Ramos (cell line): ENCODE data around the gene TSHZ3.

Experiments
- in situ Hi-C: fragments of 300-500 bp; cut with MboI; formaldehyde crosslinking; loops from one replicate; pipeline ENCODE4 v1.14.3; 2022; ENCODE audit warnings: low sequenced_read_pairs; ENCODE audit not compliant: unreplicated experiment

The TSHZ3 gene

DNA sequence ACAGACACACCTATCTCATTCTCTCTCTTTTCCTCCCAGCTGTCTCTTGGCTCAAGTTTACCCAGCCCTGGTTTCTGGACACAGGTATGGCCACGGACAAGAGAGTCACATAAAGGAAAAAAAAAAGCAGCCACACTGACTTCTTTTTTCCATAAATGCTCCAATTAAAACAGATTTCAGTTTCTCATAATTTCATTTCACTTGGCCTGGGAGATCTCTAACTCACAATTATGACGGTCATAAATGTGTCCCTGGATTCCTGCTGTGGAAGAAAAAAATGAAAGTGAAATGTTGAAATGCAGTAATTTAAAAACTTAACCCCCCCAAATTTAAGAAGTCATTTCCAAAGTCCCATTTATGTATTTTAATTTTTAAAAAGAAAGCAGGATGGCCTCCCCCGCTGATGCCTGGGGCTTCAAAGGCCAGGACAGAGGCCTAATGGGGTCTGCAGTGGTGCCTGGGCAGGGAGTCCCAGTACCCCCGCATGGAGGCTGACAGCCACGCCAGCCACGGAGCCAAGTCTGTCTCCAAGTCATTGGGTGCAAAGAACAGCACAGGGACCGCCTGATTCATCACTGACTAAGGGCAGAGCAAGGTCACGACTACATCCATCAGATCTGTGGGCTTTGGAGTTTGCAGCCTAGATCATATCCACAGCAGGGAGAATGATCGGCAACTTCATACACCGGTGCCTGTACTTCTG is 79.7 kb downstream of the TSHZ3 start:
- in situ Hi-C loops: no loop called here

DNA sequence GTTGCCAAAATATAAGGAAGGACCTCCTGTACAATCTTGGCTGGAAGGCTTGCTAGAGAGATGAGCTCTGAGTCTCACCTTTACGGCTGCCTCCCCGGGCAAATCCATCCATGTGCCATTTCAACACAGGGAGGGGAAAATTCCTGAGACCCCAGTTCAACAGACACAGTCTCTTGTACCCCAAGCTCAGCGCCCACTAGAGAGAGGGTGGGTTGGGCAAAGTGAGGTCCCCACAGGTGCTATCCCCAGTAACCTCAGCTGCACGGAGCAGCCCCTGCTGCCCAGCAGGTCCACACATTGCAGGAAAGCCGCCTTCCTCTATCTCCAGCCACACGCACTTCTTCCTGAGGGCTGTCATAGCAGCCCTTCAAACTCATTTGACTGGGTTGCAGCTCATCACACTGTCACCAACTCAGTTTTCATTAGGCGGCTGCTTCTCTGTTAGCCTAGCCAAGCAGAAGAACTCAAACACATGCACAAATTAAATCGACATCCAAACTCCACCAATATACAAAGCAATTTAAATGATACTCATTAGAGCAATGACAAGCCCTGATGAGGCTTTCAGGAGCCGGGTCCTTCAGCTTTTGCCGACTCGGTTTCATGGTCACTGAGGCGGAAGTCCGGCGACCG is 80.4 kb downstream of the TSHZ3 start:
- in situ Hi-C loops: no loop called here

DNA sequence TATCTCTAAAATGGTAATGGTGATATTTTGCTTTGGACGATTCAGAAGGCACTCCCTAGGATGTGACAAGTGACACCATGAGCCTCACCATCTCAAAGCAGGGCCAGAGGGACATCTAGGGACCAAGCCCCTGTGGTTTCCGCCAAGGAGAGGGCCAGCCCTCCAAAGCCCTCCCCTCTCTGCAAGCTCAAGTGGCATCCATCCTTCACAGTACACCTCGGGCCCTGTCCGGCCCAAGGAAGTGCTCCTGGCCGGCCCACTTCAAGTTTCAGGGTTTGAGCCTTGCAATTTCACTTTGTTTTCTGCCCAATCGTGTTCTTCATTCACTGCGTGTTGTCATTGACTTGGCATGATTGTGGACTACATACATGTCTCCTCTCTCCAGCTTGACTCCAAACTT is 82.5 kb downstream of the TSHZ3 start:
- in situ Hi-C loops: no loop called here

DNA sequence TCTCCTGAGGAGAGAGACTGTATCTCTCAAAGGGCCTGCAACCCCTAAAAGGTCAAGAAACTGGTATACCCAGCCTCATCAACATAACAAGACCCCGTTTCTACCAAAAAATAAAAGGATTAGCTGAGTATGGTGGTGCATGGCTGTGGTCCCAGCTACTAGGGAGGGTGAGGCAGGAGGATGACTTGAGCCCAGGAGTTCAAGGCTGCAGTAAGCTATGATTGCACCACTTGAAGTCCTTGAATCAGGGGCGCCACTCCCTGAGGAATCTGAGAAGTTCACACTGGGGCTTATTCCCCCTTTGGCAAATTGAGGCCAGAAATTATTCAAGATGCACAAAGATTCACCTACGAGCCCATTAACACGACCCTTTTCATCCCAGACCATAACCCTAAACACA is 83.0 kb downstream of the TSHZ3 start:
- in situ Hi-C loops: no loop called here

DNA sequence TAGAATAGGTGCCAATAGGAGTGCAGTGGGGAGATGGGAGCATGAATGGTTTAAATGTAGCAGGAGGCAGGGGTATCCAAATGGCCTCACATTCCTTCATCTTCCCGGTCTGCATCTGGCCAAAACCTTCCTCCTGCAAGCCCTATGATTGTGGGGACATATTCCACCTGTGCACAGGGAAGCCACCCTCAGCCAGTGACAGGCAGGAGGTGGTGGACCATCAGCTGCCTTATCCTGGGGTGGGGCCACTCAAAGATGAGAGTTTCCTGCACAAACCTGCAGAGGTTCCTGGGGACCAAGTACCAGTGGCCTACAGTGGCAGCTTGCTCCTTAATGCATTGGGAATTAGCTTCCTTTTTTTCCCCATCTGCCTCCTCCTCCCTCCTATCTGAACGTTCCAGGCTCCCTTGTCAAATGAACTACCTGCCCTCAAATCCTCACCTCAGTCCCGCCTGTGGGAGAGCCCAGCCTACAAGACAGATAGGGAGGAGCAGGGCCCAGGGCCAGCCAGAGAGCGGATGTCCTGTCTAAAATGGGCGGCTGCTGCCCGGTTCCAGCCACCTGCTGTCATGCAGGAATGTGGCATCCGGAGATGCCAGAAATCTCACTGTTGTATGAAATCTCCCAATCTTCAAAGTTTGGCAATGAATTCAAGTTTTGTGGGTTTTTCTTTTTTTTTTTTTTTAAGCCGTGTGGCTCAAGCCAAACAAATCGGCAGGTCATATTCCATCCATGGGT is 85.0 kb downstream of the TSHZ3 start:
- in situ Hi-C loops: no loop called here

DNA sequence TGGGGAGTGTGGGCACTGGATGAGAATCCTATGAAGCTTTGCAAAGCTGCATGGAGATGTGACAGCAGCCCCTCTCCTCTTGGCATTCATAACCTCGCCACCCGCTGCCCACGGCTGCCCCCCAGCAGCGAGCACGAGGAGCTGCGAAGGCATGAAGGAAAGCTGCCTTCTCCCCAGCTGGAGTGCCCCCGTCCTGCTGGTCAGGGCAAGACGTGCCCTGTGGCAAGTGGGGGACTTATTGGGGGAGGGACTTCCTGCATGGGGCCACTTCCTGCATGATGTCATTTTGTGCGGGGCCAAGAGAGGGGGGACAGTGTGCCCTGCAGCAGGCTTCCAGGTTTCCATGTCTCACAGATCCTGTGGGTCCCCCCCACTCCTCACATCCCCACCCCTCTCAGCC is 85.9 kb downstream of the TSHZ3 start:
- in situ Hi-C loops: no loop called here

DNA sequence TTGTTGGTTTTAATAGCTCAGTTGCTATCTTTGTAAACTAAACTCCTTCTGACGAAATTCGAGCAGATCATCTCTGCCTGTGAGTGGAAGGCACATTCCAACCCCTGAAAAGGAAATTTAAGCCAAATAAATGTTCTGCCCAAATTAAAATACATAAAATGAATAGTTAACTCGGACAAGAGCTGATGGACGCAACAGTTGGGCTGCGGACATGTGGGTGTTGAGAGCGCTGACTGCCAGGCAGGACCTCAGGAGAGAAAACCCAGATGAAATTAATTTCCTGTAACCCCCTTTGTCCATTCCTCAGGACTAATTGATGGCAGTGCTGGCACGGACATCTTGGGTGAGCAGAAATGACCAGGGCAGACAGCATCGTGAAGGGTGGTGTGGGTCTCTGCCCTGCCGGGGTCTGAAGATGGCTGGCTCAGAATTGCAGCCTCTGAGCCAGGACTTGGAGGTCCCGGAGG is 86.5 kb downstream of the TSHZ3 start:
- in situ Hi-C loops: no loop called here

DNA sequence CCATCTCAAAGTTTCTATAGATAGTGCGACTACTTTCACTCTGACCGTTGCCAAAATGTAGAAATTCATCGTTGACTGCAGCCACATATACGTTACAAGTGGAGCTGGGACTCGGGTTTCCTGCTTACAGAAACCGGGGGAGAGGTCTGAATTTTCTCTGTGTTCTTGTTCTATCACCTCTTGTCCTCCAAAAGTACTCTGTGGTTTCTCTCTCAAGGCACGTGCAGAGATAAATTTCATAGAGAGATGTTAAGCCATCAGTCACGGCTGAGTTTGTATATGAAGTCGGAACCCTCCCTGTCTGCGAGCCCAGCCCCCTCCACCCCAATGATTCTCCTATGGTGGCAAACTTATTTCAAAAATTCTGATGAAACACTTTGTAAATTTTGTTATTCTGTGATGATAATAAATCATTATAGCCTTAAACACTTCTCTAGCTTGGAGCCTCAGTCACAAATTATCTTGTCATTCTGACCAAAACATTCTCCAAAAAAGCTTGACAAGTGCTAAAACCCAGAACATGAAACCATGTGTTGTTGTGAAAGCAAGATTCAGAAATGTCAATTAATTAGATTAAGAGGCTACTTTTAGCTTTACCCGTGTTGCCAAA is 87.5 kb downstream of the TSHZ3 start:
- in situ Hi-C loops: no loop called here

DNA sequence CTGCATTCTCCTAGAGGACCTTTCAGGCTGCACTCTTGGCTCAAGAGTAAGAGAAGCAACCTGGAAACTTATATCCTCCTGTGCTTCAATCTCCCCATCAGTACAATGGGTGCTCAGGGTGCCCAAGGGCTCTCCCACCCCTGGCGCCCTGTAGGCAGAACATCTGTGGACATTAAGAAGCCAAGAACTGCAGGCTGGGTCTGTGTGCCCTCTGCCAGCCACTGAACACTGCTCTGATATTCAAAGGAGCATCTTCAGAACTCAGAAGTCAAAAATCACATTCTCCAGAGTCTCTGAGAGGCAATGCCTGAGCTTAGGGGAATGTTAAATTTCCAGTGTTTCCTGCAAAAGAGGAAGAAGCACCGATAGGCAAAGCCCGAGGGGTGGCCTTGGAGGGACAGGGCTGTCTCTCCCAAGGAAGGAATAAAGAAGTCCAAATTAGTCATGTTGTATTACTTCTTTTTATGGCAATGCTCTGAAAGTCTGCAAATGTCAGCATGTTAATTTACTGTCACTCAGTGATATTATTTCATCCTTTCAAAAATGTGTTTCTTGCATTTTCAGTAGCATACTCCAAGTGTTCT is 88.1 kb downstream of the TSHZ3 start:
- in situ Hi-C loops: no loop called here

DNA sequence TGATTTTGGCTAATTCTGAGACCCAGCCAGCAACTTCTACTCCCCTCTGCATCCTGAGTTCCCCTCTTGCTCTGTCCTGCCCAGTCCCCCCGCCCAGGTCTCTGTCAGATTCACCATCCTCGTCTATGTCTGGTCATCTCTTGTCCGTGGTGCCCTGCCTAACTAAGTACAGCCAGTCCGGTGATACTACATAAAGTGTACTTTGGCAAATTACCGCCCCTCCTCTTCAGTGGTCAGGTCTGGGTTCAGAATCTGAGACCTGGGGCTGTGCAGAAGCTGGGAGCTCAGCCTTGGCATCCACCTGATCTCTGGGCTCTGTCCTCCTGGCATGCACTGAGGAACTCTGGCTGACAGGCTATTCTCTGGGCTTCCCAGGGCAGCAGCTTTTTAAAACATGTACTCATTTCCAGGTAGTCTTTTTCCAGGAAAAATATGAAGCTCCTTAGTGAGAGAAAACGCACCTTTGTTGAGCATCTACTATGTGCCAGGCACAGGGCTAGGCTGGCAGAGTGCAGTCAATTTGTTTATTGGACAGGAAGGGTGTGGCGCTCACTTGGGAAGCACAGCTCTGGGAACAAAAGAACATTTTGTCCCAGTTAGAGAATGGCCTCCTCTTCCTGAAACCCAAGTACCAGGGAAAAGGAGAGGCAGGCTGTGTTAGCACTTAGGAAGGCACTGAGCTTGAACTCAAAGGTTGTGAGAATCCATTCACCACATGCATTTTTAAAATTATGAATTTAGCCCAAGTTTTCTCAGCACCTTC is 88.9 kb downstream of the TSHZ3 start:
- in situ Hi-C loops: no loop called here

DNA sequence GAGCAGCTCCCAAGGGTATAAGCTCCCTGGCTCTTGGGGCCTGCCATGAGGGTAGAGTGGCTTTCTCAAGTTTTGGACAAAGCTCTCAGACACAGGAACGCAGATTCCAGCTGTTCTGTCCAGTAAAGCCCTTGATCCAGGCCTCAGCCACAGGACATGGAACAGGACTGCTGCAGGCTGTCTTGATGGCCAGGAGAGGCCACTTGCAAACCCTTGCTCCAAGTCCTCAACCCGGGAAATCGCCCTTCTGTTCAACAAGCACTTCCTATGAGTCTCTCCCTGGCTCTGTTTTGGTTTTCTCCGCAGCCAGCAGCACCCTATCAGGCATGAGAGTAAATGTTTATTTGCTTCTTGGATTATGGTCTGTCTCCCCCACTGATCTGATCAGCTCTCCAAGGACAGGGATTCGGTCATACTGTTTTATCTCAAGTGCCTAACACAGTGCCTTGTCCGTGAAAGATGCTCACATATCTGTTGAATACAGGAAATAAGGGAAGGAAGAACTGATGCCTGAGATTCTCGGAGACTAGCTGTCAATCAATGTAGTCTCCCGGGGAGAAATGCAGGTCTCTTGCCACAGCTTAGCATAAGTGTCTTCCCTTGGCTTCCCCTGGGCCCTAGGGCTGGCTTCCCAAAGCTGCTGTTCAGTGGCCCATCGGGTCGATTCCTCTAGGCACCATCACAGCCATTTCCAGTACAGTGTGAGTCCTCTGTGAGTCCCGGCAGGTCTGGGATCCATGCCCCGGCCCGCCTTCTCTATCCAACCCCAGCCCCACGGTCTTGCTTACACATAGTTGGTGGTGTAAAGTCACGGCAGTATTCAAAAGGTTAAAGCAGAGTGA is 90.8 kb downstream of the TSHZ3 start:
- in situ Hi-C loops: no loop called here

DNA sequence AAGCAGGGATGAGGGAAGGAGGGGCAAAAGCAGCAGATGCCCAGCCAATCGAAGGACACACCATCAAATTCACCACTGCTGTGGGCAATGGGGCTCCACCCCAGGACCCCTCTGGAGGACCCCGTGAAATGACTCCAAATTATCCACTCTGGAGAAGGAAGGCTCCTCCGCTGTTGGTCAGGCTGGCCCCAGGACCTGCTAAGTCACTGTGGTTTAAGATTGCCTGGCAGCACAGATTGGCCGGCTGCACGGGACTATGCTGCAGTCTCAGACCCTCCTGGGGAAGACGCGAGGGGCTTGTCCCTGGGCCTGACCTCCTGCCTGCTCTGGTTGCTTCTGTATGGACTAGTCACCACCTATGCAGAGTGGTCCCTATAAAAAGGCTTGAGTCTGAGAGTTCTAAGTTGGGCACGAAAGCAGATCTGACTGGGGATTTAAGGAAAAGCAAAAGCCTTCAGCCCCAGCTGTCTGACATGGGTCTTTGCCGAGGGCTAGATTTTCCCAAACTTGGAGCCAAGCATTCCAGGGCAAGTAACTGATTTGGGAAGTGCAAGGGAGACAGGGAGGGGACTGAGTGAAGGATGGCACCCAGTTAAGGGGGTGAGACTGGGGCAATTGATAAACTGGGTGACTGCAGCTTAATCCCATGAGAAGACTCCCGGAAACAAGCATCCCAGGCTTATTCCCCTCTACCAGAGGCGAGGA is 91.7 kb downstream of the TSHZ3 start:
- in situ Hi-C loops: no loop called here

DNA sequence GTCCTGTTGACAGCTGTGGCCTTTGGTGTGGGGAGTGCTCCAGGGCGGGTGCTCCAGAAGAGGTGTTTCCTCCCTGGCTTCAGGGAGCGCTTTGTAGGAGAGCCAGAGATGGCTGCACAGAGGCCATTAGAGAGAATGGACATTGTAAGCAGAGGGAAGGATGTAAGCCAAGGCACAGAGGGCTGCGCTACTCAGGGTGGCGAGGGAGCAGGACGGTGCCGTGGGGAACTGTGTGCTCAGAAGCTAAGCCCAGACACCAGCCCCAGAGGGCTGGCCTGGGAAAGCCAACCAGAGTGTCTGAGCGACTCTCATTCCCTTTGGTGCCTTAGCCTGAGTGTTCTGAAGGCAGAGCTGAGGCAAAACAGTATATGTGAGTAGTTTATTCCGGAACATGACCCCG is 92.2 kb downstream of the TSHZ3 start:
- in situ Hi-C loops: no loop called here

DNA sequence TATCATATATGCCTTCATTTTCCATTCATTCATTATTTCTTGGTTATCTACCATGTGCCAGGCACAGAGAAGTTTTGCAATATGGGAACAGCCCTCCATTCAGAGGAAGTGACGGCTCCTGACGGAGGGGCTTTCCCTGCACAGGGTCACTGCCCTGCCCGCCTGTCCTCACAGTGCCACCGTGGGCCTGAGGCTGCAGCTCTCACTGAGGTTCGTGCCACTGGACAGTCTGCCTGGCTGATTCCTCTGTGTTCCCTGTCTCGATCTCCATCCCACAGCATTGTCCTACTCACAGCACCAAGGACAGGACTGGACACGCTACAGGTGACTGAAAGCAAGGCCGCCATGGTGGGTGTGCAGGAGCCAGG is 92.7 kb downstream of the TSHZ3 start:
- in situ Hi-C loops: no loop called here

DNA sequence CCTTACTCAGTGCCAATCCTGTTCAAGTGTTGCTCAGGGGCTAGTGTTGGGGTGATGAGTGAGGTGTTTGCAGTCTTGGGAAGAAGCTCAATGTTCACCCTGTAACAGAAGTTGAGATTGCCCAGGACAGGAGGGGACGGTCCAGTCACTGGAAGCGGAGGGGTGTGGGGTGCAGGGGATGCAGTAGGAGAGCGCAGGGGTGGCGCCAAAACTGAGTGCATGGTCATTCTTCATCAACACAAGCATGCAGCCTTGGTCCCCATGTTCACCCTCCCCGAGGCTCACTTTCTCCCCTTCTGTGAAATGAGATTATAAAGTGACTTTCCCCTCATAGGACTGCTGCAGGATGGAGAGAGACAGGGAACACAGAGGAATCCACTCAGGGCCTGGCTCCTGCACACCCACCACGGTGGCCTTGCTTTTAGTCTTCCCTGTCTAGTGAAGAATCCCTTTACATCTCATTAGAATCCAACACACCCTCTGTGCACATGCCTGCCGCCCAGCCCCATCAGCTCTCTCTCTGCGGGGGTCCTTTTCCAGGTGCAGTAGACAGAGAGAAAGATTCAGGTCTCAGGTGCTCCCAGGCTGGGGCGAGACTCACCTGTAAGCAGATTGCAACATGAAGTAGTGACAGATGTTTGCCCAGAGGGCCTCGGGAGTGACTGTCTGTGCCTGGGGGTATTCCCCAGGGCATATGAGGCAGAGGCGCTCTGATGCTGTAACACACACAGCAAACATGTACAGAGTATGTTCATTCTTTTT is 93.2 kb downstream of the TSHZ3 start:
- in situ Hi-C loops: no loop called here

DNA sequence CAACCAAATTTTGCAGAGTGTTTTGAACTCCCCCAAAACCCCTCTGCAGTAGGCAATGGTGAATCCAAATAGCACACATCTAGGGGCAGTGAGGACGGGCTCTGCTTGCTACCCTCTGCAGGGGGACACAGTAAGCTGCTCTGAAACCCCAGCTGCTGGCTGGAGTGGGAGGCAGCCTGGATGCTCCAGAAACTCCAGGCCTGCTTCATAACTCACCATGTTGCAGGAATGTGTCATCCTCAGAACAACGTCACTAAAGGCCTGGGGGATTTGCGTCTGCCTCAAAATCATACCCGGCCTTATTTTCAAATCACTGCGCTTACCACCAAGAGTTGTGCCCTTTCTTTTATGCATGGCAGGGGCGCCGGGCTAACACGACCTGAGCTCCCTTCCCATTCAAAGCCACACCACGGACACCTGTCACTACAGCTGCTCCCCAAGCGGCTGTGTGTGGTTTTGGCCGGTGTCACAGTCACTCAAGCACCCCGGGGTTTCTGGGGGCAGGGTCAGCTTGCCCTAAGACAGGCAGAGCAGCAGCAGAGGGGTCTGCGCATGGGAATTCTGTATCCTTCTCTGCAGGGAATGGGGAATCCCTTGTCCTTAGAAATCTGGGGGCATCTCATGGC is 93.9 kb downstream of the TSHZ3 start:
- in situ Hi-C loops: no loop called here

DNA sequence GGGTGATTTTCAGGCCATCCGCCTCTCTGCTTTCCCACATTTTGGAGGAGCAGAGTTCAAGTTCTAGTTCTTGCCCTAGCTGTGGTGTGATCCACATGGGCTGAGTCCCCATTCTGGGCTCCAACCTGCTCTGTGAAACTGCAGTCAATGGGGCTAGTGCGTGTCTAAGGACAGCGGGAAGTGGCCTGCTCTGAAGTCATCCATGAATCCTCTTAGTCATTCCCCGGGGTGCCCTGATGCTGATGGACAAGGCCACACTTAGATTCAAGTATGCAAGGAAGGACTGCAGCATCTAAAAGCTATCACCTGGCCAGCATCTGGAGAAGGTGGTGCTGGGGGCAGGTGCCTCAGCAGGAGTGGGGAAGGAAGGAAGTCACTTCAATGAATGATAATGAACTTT is 94.6 kb downstream of the TSHZ3 start:
- in situ Hi-C loops: no loop called here
